HG03521 (cell line): ENCODE measurements around the gene SRF.

Experiments used
- ATAC-seq: cut with Tn5 transposase; IDR thresholded peaks from one replicate; pipeline ENCODE4 v1.9.1; 2021; ENCODE audit warnings: mild to moderate bottlenecking, moderate library complexity; ENCODE audit not compliant: unreplicated experiment

Gene SRF

GRCh38 chr6:43146709-43147688 is 24.1 kb upstream of the SRF start:
- ATAC-seq = no peak

GRCh38 chr6:43147691-43148477 is 23.2 kb upstream of the SRF start:
- ATAC-seq = no peak

GRCh38 chr6:43149265-43149664 is 21.8 kb upstream of the SRF start:
- ATAC-seq = no peak

DNA sequence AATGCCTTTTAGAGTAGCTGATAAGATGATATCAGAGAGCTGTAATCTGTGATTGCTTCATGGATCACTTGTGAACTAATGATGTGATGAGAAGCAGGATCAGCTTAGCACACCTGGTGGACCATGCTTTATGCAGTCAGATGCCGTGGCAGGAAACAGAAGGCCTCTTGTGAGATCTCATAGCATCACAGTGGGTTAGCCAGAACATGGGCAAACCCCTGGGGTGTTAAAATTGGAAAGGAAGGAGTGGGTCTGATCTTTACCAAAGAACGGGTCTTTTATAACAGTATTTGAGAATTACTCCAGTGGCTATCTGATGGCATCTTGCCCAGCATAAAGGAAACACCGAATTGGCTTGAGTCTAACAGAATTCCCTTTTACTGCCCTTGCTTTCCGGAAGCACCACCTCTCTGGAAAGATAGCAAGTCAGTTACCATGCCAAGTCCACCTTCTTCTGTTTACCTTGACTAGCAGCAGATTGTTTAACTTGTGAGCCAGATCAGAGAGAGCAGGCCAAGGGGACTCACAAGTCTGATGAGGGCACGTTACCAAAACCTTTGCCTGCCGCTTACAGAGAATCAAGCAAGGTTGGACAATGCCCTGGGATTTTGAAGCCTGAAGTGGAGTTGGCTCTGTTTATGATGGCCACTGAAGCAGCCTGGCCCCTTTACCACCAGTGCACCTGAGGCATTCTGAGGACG is 20.9 kb upstream of the SRF start:
- no peak for ATAC-seq

GRCh38 chr6:43159599-43159998 is 11.5 kb upstream of the SRF start:
- ATAC-seq = no peak

DNA sequence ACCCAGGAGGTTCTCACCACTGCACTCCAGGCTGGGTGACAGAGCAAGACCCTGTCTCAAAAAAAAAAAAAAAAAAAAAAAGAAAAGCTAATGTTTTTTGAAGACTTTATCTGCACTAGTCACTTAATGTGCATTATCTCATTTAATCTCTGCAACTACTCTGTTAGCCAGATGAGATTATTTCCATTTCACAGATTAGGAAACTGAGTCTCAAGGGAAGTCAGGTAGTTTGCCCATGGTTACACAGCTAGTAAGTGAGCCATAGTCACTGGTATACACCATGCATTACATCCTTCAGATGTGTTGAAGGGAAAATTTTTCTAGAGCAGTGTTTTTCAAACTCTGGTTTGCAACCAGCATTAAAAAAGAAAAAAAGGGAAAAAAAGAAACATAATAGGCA is 7.2 kb upstream of the SRF start:
- no peak for ATAC-seq

- ATAC-seq = no peak
These were observed 595 bp upstream of the SRF start for GRCh38 chr6:43170417-43170930.

GRCh38 chr6:43171707-43172103 is 636 bp downstream of the SRF start:
- ATAC-seq = peak; percentile 2

DNA sequence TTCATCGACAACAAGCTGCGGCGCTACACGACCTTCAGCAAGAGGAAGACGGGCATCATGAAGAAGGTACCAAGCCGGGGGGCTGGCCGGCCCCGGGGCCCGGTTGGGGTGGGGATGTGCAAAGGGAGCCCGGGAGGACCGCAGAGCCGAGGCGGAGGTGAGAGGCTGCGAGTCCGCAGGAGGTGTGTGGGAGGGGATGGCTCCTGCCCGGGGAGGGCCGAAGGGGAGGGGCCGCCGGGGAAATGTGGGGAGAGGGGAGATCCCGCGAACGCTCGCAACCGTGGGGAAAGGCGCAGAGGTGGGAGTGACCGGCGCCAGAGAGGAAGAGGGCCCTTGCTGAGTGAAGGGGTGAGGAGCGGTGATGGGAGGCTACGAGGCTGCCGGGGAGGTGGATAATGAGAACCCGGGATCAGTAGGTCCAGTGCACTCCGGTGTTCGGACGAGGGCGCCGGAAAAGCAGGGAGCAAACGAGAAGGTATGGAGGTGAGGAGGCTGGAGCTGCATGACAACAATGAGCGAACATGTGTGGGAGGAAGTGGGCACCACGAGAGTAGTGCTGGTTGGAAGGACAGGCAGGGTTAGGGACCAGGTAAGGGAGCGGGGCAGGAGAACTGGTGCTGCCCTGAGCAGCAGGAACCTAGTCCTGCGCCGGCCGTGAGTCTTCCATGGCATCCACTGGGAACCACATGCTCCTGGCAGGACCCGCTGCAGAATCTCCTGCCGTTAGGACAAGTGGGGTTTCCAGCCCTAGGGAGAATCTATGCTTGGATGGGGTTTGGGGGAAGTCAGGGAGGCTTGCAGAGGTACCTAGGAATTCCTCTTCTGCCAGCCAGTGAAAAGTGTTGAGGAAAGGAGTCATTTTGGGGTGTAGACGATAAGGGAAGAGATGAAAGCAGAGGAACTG is 1.3 kb downstream of the SRF start:
- ATAC-seq = no peak

DNA sequence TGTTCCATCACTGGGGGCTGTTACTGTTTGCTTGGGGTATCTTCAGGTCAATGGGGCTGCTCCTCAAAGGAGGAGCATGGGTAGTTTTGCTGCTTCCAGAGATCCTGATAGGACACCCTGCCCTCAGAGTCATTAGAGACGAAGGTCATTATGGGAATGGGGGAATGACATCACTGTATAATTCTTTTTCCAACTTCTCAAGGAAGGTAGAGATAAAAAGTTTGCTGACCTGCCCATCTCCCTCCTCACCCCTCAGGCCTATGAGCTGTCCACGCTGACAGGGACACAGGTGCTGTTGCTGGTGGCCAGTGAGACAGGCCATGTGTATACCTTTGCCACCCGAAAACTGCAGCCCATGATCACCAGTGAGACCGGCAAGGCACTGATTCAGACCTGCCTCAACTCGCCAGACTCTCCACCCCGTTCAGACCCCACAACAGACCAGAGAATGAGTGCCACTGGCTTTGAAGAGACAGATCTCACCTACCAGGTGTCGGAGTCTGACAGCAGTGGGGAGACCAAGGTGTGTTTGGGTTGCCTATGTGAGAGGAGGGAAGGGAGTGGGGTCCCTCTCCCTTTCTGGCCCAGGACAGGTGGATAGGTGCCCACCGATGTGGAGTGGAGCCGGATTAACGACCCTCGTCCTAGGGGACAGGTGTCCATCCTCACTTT is 2.7 kb downstream of the SRF start:
- ATAC-seq = no peak

DNA sequence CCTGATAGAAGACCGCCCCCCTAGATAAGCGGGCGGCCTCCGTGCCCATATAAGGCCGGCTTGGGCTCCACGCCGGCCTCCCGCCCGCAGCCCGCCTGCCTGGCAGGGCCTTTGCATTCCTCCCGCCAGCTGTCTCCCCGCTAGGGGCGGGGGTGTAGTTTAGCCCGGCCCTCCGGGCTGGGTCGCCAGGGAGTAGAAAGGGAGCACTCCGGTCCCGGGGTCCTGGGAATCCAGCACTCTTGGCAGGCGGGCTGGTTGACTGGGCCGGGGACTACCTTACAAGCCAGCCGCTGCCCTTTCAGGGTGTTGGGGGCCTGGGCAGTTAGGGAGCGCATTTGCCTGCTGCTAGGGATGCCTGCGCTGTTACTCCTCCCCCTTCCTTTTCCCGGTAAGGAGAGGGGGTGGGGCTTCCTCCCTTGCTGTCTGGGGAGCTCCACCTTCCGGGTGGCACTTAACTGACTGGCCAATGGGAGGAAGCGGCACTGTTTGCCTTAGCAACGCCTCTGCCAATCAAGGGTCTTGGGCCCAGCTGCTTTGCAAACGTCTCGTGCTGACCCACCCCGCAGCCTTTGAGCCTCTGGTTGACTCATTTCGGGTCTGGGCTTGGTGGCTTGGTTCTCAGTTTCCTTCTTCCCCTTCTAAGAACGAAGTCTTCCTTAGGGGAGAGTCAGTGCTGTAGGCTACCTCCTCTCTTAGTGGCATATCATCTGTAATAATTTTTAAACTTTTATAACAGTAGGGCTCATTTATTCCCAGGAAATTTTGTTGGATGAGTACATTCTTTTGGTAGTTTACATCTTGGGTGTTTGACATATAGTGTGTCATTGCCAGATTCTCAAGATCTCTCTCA is 3.4 kb downstream of the SRF start:
- ATAC-seq = peak; percentile 61

GRCh38 chr6:43175676-43176422 is 4.8 kb downstream of the SRF start:
- ATAC-seq = no peak

DNA sequence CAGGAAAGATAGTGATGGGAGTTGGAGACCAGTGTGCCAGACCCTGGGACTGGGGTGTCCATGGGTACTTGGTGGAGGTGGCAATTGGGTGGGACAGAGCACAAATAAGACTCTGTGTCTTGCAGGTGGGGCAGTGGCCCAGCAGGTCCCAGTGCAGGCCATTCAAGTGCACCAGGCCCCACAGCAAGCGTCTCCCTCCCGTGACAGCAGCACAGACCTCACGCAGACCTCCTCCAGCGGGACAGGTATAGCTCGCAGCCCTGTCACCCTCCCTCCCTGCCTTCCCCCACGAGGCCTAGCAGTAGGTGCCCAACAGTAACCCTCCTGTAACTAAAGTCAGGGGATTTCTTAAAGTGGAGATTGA is 5.3 kb downstream of the SRF start:
- ATAC-seq = no peak

DNA sequence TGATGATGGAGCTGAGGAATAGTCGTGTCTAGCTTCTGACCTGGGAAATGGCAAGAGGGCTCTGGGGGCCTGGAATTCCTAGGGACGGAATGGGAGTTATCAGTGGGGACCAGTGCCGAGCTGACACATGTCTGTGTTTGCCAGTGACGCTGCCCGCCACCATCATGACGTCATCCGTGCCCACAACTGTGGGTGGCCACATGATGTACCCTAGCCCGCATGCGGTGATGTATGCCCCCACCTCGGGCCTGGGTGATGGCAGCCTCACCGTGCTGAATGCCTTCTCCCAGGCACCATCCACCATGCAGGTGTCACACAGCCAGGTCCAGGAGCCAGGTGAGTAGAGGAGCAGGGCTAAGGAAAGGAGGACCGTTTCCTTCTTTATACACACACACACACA is 7.1 kb downstream of the SRF start:
- no peak for ATAC-seq

DNA sequence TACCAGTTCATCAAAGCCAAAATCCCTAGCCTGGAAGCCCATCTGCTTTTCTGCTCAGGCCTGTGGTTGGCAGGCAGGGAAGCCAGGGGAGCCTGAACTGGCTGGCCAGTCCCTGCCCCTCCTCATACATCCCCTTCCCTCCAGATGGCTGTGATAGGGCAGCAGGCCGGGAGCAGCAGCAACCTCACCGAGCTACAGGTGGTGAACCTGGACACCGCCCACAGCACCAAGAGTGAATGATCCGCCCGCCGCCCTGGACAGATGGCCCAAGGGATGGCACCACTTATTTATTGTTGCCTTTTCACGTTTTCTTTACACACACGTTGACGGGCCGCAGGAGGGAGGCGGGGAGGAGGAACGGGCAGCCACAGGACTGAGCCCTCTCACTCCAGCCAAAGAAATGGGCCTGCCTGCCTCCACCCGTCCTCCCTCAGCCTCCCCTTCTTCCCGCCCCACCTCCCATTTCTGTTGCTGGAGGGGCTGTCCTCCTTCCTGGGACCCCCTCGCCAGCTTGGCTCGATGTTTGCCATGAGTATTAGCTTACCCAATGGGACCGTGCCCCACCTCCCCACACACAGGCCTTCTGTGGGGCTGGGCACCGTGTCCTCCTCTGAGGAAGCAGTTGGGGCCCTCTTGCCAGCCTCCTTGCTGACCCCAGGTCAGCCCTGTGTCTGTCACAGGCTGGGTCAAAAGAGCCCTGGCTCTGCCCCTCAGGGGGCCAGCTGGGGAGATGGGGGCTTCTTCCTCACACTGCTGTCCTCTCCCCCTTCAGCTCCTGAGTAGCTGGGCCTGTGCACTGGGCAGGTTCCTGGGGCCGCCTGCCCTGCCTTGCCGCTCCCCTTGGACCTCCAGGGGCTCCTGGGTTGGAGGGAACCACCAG is 8.1 kb downstream of the SRF start:
- no peak for ATAC-seq

- ATAC-seq = no peak
These were observed 9.0 kb downstream of the SRF start for GRCh38 chr6:43180058-43180457.

- ATAC-seq = no peak
These were observed 9.9 kb downstream of the SRF start for GRCh38 chr6:43180985-43181384.
